Brain microvascular endothelial cell (primary cell): ENCODE measurements around the gene TCERG1L.

Experiments
- DNase-seq: peaks from one replicate; pipeline ENCODE4 v3.0.0-alpha.2; 2020
- H3K27ac ChIP-seq: fragments of 250-450 bp; sonication (Bioruptor Pico); 2 replicates; pipeline ENCODE4 v1.5.1; 2020; ENCODE audit warnings: mild to moderate bottlenecking, moderate library complexity
- H3K27me3 ChIP-seq: fragments of 250-450 bp; sonication (Bioruptor Pico); replicated peaks from 2 replicates; pipeline ENCODE4 v1.5.1; 2020; ENCODE audit warnings: mild to moderate bottlenecking
- H3K36me3 ChIP-seq: fragments of 250-450 bp; sonication (Bioruptor Pico); replicated peaks from 2 replicates; pipeline ENCODE4 v1.5.1; 2020; ENCODE audit warnings: mild to moderate bottlenecking
- H3K4me3 ChIP-seq: 2 replicates; pipeline ENCODE4 v1.5.1; 2011; ENCODE audit warnings: low read depth, mild to moderate bottlenecking, control low read depth, low read length, moderate library complexity
- in situ Hi-C: cut with HindIII; loops from 2 replicates; pipeline ENCODE4 v1.10.0; 2017; ENCODE audit warnings: low sequenced_read_pairs, low pct_ligation_motif_present
- TF ChIP-seq, protein P1 (sequence below): IDR thresholded peaks from 2 replicates; pipeline ENCODE4 v1.5.1; 2011; ENCODE audit warnings: low read depth, mild to moderate bottlenecking, moderate library complexity, low read length, control low read depth, inconsistent platforms; ENCODE audit errors: missing control alignments

The TCERG1L gene

DNA sequence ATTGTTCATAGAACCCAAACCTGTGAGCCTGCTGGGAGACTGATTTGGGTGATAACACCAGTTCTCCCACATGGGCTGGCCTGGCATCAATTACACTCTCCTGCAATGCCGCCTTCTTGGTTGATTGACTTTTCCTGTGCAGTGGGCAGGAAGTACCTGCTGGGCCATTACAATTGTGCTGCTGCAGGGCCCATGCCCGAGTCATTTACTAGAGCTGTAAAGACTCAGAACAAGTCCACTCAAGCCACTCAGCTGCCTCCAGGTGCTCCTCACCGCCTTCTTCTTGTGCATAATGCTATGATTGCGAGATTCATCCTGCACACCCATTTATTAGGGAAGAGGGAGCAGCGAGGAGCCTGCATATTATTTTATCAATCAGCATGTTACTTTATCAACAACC, 264.0 kb downstream of the TCERG1L start:
- DNase-seq = no peak
- Histone ChIP-seq H3K27ac (no peak overlapping the region), H3K36me3 (no peaks in the 10 kb centered on the region), H3K4me3 (no peak overlapping the region), H3K27me3 (no peaks in the 10 kb centered on the region)
- TF ChIP-seq, protein P1, sequence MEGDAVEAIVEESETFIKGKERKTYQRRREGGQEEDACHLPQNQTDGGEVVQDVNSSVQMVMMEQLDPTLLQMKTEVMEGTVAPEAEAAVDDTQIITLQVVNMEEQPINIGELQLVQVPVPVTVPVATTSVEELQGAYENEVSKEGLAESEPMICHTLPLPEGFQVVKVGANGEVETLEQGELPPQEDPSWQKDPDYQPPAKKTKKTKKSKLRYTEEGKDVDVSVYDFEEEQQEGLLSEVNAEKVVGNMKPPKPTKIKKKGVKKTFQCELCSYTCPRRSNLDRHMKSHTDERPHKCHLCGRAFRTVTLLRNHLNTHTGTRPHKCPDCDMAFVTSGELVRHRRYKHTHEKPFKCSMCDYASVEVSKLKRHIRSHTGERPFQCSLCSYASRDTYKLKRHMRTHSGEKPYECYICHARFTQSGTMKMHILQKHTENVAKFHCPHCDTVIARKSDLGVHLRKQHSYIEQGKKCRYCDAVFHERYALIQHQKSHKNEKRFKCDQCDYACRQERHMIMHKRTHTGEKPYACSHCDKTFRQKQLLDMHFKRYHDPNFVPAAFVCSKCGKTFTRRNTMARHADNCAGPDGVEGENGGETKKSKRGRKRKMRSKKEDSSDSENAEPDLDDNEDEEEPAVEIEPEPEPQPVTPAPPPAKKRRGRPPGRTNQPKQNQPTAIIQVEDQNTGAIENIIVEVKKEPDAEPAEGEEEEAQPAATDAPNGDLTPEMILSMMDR = no peak
- in situ Hi-C loops = no loop called here

DNA sequence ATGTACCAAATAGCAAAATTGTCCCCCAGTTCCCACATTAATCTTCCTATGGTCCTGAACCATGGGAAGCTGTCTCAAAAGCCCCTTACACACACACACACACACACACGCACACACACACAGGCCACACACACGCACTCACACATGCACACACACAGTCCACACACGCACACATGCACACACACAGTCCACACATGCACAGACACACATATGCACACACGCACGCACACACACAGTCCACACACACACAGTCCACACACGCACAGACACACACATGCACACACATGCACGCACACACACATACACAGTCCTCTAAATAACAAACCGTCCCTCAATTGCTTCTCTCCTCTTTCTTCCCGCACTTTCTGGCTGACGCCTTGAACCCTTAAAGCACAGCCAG, 265.3 kb downstream of the TCERG1L start:
- Histone ChIP-seq H3K36me3 (no peaks in the 10 kb centered on the region), H3K4me3 (no peak overlapping the region), H3K27ac (no peak overlapping the region), H3K27me3 (no peaks in the 10 kb centered on the region)
- no peak for DNase-seq
- TF ChIP-seq, protein P1 = no peak
- in situ Hi-C loops = no loop called here

DNA sequence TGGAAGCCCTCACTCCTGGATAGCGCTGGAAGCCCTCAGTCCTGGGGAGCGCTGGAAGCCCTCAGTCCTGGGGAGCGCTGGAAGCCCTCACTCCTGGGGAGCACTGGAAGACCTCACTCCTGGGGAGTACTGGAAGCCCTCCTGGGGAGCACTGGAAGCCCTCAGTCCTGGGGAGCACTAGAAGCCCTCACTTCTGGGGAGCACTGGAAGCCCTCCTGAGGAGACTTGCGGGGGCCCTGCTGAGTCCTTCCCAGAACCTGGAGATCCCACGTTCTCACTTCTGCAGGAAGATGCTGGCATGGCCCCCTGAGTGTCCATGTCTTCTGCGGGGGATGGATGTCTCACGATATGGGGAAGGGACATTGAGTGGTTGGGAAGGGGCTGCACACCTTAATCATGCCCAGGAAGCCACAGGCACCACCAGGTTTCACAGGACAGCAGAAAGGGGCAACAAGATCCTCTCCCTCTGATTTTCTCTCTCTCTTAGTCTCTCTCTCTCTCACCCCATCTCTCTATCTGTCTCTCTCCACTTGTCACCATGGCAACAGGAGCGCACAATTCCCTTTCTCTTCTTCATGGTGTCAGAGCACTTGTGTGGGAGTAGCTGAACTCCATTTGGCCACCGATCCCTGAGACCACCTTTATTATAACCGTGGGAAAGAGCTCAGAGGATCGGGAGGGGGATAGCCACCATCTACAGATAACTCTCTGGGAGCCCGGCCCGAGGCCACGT, 267.0 kb downstream of the TCERG1L start:
- no peak for DNase-seq
- H3K4me3 ChIP-seq = no peak overlapping the region
- H3K27ac ChIP-seq = no peak overlapping the region
- H3K36me3 ChIP-seq = no peaks in the 10 kb centered on the region
- in situ Hi-C loops = no loop called here
- H3K27me3 ChIP-seq = no peaks in the 10 kb centered on the region
- TF ChIP-seq, protein P1 = no peak

DNA sequence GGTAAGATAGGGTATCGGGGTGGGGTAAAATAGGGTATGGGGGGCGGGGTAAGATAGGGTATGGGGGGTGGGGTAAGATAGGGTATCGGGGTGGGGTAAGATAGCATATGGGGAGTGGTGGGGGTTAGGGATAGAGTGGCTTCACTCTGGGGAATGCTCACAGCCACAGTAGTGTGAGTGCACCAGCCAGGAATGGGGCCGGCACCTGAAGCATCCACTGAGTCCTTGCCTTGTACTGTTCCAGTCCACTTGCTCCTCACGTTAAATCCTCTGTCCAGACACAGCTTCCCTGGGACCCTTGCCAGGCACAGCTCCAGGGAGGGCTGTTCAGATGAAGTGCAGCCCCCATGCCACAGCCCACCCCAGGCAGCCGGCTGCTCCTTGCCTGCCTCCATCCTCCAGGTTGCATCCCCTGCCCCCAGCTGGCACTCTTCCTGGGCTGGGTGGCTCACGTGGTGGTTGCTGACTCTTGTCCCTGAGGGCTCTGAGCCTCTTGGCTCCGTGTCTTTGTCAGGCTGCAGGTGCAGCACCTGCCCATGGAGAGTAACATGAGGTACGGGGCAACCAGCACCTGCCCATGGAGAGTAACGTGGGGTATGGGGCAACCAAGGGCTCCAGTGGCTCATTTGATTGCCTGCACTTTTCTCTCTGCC, 268.4 kb downstream of the TCERG1L start:
- Histone ChIP-seq H3K27me3 (no peaks in the 10 kb centered on the region), H3K36me3 (no peaks in the 10 kb centered on the region), H3K27ac (no peak overlapping the region), H3K4me3 (no peak overlapping the region)
- in situ Hi-C loops = no loop called here
- TF ChIP-seq, protein P1 = no peak
- DNase-seq = no peak
